HepG2 (cell line): ENCODE results near the gene PTCRA. TPM values are rescaled to one million over a fixed set of nuclear protein-coding genes. Genes with fewer than 3 reads are reported as not detected.

ENCODE experiments used
- ATF6 ChIP-seq: sonication (generic); formaldehyde crosslinking; conservative IDR thresholded peaks from 2 replicates; pipeline ENCODE4 v1.4.0; 2020; ENCODE audit warnings: missing genetic modification reagents
- DZIP1 ChIP-seq: sonication (generic); formaldehyde crosslinking; IDR thresholded peaks from 2 replicates; pipeline ENCODE4 v1.5.0; 2020; ENCODE audit warnings: mild to moderate bottlenecking, missing genetic modification reagents
- EEA1 ChIP-seq: sonication (generic); formaldehyde crosslinking; IDR thresholded peaks from 2 replicates; pipeline ENCODE4 v1.5.1; 2020; ENCODE audit warnings: mild to moderate bottlenecking, missing genetic modification reagents, borderline replicate concordance
- ERF ChIP-seq: IDR thresholded peaks from 2 replicates; pipeline ENCODE4 v1.6.1; 2018; ENCODE audit warnings: missing biosample characterization, missing genetic modification reagents
- FOXJ3 ChIP-seq: sonication (generic); formaldehyde crosslinking; IDR thresholded peaks from 2 replicates; pipeline ENCODE4 v1.4.0; 2020; ENCODE audit warnings: missing genetic modification reagents, mild to moderate bottlenecking, borderline replicate concordance
- HNF4A ChIP-seq: sonication (generic); formaldehyde crosslinking; IDR thresholded peaks from 2 replicates; pipeline ENCODE4 v1.4.0; 2020; ENCODE audit warnings: missing genetic modification reagents
- MAFG ChIP-seq: sonication (generic); formaldehyde crosslinking; IDR thresholded peaks from 2 replicates; pipeline ENCODE4 v1.5.1; 2020; ENCODE audit warnings: mild to moderate bottlenecking, missing genetic modification reagents
- NR0B2 ChIP-seq: sonication (generic); formaldehyde crosslinking; IDR thresholded peaks from 2 replicates; pipeline ENCODE4 v1.4.0; 2020; ENCODE audit warnings: mild to moderate bottlenecking, missing genetic modification reagents
- POGK ChIP-seq: sonication (generic); formaldehyde crosslinking; conservative IDR thresholded peaks from 2 replicates; pipeline ENCODE4 v1.8.0; 2022; ENCODE audit warnings: mild to moderate bottlenecking, moderate library complexity, missing genetic modification reagents
- POGZ ChIP-seq: sonication (generic); formaldehyde crosslinking; IDR thresholded peaks from 2 replicates; pipeline ENCODE4 v1.4.0; 2020; ENCODE audit warnings: mild to moderate bottlenecking, missing genetic modification reagents
- PRPF4 ChIP-seq: fragments of 200-400 bp; formaldehyde crosslinking; IDR thresholded peaks from 2 replicates; pipeline ENCODE4 v1.6.1; 2016; ENCODE audit warnings: low read length, low read depth; ENCODE audit not compliant: poor library complexity, severe bottlenecking
- RXRA ChIP-seq: sonication (generic); formaldehyde crosslinking; IDR thresholded peaks from 2 replicates; pipeline ENCODE4 v1.5.1; 2020; ENCODE audit warnings: missing genetic modification reagents
- SMARCE1 ChIP-seq: fragments of 450-650 bp; IDR thresholded peaks from 2 replicates; pipeline ENCODE4 v1.6.1; 2017; ENCODE audit warnings: borderline replicate concordance
- SOX5 ChIP-seq: IDR thresholded peaks from 2 replicates; pipeline ENCODE4 v1.6.1; 2016; ENCODE audit warnings: borderline replicate concordance
- ZFP37 ChIP-seq: sonication (generic); formaldehyde crosslinking; IDR thresholded peaks from 2 replicates; pipeline ENCODE4 v1.4.0; 2020; ENCODE audit warnings: missing genetic modification reagents, borderline replicate concordance
- ZMAT3 ChIP-seq: sonication (generic); formaldehyde crosslinking; conservative IDR thresholded peaks from 2 replicates; pipeline ENCODE4 v1.7.0; 2021; ENCODE audit warnings: missing genetic modification reagents
- ZNF136 ChIP-seq: sonication (generic); formaldehyde crosslinking; IDR thresholded peaks from 2 replicates; pipeline ENCODE4 v1.8.1; 2022; ENCODE audit warnings: low read depth, mild to moderate bottlenecking, moderate library complexity, missing genetic modification reagents
- ZNF138 ChIP-seq: sonication (generic); formaldehyde crosslinking; IDR thresholded peaks from 2 replicates; pipeline ENCODE4 v1.5.0; 2020; ENCODE audit warnings: mild to moderate bottlenecking, low read depth, missing genetic modification reagents
- ZNF205 ChIP-seq: IDR thresholded peaks from 2 replicates; pipeline ENCODE4 v1.6.1; 2018; ENCODE audit warnings: missing biosample characterization, missing genetic modification reagents
- ZNF251 ChIP-seq: sonication (generic); formaldehyde crosslinking; IDR thresholded peaks from 2 replicates; pipeline ENCODE4 v1.9.0; 2021; ENCODE audit warnings: mild to moderate bottlenecking, missing genetic modification reagents
- ZNF768 ChIP-seq: sonication (generic); formaldehyde crosslinking; IDR thresholded peaks from 2 replicates; pipeline ENCODE4 v1.4.0; 2020; ENCODE audit warnings: missing genetic modification reagents
- polyA plus RNA-seq, 8 experiments: library from polyadenylated mRNA; depleted of rRNA in 3 of 8; stranded (reverse) in 7 of 8; unstranded in 1 of 8; fragments of >200 nt; fragmentation: Illumina TruSeq in 4 of 8; extraction: Trizol in 4 of 8; gene quantifications; 2 replicates each; pipeline versions ENCODE4 v1.2.1 to v1.2.3, GENCODE V29; 2011 to 2016; ENCODE audit warnings: low read depth in 4 of 8, missing spikeins in 1 of 8, mixed read lengths in 1 of 8; ENCODE audit not compliant: insufficient read depth in 1 of 8
- total RNA-seq, 5 experiments: library from RNA; depleted of rRNA; stranded (reverse); fragments of >200 nt; fragmentation: Illumina TruSeq; extraction: Trizol; gene quantifications; 2 replicates each; pipeline ENCODE4 v1.2.3, GENCODE V29; 2016; ENCODE audit warnings: low read depth in 1 of 5

Gene PTCRA
- total and polyA plus RNA-seq, 2 of the 13 experiments (the other 11 are each of a cell fraction or from before 2014, with no cell fraction given), result not detected

GRCh38 chr6:42879372-42880239 lies 36.2 kb upstream of the PTCRA start, which contains the start of gene RPL7L1 (continued):
- TF ChIP-seq POGK, result no peak; the same call in 1 of the 2 replicates
- peak; percentile 96; the same call in 1 of the 2 replicates for TF ChIP-seq FOXJ3
- no peak for TF ChIP-seq SMARCE1
- TF ChIP-seq ZNF136, result peak; percentile 94
- no peak for TF ChIP-seq PRPF4
- peak; percentile 17; the same call in 1 of the 2 replicates for TF ChIP-seq ZNF205 (CRISPR knock-in tag)
- peak; percentile 77 for TF ChIP-seq ZNF768 (CRISPR knock-in tag)
- TF ChIP-seq ZNF138 (CRISPR knock-in tag), result peak; percentile 68
- TF ChIP-seq HNF4A (CRISPR knock-in tag), result peak; percentile 39
- peak; percentile 67 for TF ChIP-seq RXRA (CRISPR knock-in tag)
- no peak for TF ChIP-seq NR0B2 (CRISPR knock-in tag)
- TF ChIP-seq ZMAT3 (CRISPR knock-in tag), result peak; percentile 91
- TF ChIP-seq POGZ (CRISPR knock-in tag), result peak; percentile 75; the same call in 1 of the 2 replicates
- no peak for TF ChIP-seq DZIP1
- peak; percentile 49; the same call in 1 of the 2 replicates for TF ChIP-seq ZNF251 (CRISPR knock-in tag)
- TF ChIP-seq EEA1 (CRISPR knock-in tag), result no peak
- TF ChIP-seq ATF6 (CRISPR knock-in tag), result peak; percentile 40; the same call in 1 of the 2 replicates
- peak; percentile 49; the same call in 1 of the 2 replicates for TF ChIP-seq SOX5 (CRISPR knock-in tag)
- peak; percentile 74 for TF ChIP-seq ZFP37 (CRISPR knock-in tag)
- no peak for TF ChIP-seq MAFG (CRISPR knock-in tag)
- peak; percentile 53 for TF ChIP-seq ERF (CRISPR knock-in tag)
